CD4-positive, alpha-beta T cell treated with Interleukin-4 for 1 hour (primary cell): ENCODE results near the gene DPH3.
"Not testable (repeated sequence)": the region's sequence is repeated elsewhere in the genome, so short reads cannot be mapped to it uniquely, and the experiment has no call there.

Source experiments
- DNase-seq, 2 donors: peaks; one replicate each; pipeline ENCODE4 v3.0.0-alpha.2; 2020 to 2022

DPH3 gene

DNA sequence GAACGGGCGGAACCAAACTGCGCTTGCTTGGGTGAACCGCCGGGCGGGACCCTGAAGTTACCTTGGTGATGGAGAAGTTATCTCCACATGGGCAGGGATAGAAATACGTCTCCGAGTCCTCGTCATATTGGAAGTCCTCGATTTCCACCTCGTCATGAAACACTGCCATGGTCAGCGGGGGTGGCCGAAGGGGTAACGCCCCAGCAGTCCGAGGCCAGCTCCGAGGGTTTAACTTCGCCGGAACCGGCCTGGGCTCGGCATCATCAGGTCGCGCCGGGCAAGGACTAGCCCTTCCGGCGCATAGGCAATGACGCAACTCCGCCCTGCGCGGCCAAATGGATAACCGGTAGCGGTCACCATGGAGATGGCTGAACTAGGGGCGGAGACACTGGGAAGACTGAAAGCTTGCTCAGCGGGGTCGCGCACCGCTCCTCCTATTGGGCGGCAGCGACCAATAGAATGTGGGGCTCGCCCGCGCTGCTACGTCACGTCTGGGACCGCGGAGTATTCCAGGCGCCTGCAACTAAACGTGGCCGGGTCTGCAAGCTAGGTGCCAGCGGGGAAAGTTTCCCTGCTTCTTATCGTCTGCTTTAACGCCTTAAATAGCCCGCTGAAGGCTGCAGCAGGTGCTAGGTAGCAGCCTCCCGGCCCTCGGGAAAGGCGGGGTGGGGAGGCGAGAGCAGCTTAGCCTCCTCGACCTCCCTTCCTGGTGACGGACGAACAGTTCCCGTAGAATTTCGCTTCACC, at the start of gene DPH3, which contains the start of gene OXNAD1:
Gene DPH3, minus strand, starts transcription at position 236 of the 747 bp plus-strand sequence. Its CDS starts 67 bp downstream, at position 169.
Gene OXNAD1, plus strand, starts transcription at position 505 of the 747 bp plus-strand sequence. CDS start 5,741 bp downstream, outside the sequence.
- peak; percentile 99 for DNase-seq

DNA sequence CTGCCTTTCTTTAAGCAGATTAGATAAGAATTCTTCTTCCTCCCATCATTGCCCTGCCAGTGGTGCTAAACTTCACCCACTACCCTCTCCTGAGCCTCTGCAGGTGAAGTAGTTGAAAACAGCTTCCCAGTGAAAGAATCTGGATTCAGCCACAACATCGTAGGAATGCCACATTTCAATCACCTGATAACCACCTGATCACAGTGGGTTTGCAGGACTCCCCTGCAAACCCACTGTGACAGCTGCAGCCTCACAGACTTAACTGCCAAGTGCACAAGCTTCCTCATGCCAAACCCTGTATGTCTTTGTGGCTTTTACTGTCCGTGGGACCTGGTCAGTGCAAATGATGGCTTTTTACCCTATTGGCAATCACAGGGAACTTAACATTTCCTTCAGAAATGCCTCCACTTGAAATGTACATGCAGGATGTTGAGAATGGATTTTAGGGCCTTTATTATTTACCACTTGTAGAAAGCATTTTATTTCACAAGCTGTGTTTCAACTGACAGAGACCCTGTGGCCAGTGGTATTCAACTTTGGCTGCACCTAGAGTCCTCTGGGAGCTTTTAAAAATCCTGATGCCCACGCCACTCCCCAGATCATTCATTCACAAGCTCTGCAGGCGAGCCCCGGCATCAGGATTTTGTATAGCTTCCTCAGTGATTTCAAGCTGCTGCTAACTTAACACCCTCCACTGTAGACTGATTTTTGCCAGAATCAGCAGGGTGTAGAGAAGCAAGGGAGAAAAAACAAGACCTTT, 49.3 kb upstream of the DPH3 start:
- DNase-seq: no peak

DNA sequence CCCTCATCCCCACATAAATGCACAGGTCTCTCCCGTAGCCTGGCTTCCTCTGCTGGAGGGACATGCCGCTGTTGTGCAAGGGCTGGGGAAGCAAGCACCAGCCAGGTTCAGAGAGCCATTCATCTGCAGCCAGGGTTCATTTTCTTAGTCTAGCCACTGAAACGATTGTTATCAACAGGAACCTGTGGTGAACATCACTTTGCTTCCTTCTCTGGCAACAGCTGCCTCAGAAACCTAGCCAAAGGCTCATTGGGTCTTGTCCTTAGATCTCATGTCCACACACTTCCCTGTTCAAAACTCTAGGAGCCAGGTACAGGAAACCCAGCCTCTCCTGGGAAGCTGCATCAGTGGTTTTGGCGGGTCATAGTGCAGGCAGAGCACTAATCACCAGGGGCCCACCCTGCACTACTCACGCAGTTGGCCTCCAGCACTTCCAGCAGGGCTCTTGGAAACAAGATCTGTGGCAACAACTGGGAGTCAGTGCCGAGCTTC, 47.3 kb upstream of the DPH3 start:
- peak; percentile 51 to 74 for DNase-seq

DNA sequence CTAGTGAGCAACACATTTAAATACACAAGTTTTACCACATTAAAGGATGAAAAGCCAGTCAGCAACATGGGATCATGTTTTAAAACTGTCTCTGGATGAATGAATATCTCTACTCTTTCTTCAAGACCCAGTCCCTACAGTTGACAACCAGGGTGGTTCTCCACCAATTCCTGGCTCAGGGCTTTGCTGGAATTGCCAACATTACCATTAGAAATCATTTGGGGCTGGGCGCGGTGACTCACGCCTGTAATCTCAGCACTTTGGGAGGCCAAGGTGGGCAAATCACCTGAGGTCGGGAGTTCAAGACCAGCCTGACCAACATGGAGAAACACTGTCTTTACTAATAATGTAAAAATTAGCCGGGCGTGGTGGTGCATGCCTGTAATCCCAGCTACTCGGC, 45.7 kb upstream of the DPH3 start:
- not testable (repeated sequence) for DNase-seq

DNA sequence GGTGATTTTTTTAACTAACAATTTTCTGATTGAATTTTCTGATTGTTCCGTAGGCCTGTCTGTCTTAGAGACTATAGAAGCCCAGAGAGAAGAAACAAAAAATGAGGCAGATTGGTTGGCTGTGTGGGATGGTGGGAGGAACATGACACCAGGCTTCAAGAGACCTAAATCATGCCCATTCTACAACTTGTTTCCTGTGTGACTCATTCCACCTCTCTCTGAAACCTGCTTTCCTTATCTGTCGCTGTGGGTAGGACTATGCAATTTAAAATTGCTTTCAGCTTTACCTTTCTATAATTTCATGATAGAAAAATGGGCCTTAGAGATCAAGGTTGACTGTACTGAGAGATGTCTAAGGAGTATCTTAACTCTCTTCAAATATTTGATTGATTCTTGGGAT, 44.8 kb upstream of the DPH3 start:
- peak; percentile 48 to 84 for DNase-seq

DNA sequence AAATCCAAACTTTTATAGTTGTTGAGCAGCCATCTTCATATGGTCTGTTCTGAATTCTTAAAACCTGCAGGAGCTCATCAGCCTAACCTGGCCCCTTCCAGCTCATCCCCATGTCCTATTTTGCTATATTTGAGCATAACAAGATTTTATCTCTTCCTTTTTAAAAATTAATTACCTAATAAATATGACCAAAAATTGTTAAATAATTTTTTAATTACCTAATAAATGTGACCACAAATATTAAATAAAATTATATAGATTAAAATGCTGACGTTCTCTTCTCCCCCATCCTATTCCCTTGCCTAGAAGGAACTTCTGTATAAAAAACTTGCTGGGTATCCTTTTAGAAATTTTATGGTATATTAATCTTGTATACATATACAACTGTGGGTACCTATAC, 44.0 kb upstream of the DPH3 start:
- no peak for DNase-seq

DNA sequence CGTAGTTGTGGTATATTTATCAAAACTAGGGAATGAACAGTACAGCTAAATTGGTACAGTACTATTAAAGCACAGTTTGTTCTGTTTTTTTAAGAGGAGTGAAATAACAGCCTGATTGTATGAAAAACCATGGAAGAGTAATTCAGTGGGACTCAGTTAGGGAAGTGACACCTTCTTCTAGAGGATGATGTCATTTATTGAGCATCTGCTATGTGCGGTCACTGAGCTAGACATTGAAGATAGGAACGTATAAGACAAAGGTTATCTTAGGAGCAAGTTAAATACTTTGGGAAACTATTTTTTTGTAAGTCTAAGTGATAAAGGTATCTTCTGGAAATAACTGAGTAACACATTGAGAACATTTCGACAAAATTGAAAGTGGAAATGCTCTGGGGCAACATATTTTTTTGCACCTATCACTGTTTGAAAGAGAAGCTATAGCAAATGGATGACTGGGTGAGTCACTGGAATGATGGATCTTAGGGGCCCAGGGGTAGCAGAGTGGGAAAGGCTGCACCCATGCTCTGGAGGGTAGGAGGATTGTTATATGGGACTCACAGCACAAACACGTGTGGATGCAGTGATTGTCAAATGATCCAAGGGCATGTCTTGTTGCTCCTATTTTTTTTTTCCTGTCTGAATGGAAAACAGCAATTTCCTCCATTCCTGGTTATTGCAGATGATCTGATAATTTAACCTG, 43.2 kb upstream of the DPH3 start:
- no peak for DNase-seq

DNA sequence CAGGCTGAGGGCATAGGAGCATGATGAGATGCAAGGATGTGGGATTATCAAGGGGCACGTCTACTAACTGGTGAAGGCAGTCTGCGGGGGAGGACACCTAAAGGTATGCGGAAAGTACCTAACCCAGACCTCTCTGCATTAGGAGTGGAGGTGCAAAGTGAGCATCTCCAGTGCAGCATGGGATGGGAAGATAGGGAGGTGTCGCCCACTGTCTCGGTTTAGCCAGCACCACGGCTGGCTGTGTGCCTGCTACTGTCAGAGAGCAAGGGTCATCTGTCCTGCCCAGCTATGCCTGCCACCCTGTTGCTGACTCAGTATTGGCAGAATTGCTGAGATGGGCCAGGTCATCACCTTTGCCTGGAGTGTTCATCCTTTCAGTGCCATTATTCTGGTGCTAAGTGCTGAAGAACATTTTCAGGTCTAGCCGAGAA, 40.4 kb upstream of the DPH3 start:
- peak; percentile 45 to 64 for DNase-seq

DNA sequence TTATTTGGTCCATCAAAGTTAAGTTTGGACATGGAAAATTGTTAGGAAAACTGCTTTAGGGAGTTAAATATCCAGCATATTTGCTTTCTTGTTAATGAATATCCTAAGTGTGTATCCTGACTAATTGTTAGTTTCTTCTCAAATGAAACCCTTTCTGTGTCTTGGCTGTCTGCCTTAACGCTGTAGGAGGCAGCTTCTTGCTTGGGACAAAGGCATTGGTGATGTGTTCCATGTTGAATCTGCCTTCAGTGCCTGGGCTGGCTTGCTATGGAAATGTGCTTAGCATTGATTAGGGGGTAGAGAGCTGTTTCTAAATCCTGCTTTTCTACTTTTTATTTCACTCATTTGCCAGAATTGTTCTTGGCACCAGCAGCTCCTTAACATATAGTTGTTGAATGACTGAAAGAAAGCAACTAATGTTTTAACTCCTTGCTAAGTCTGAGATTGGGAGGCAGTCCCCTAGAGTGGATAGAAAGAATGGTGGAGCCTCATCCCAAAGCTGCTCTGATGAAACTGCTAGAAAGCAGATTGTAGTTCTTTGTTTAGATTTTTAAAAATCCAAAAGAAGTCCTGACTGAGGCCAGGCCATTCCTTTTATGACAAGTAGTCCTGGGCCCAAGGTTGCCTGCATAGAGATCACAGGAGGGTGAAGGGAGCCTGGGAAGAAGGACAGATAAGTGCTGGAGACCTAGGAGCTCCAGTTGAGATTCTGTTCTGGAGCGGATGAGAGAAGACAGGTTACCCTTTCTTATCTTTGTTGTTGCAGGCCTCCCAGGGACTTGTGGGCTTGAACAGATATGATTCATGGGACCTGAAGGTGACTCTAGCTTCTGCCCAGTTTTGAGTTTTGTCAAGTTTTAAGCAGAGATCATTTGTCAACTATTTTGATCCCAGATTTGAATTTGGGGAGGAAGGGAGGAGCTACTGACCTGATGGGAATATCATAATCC, 39.6 kb upstream of the DPH3 start:
- no peak for DNase-seq

DNA sequence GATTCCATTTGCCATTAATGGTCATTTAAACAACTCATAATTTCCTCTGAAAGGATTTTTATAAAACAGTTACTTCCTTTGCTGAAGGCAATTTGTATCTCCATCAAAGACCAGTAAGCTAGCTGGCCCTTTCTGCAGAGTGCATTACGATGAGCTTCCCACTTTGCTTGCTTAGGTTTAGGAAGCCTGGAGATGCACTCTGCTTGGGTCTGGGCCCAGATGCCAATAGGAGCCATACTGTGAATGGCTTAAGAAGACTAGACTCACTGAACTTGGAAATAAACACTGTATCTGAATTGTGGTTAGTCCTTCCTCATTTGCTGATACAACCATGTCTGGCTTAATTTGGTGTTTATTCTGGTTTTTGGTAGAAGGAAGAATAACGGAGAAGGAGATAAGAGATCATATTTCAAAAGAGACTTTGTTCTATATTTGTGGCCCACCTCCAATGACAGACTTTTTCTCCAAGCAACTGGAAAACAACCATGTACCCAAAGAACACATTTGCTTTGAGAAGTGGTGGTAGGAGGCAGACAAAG, 38.4 kb upstream of the DPH3 start:
- DNase-seq: no peak

DNA sequence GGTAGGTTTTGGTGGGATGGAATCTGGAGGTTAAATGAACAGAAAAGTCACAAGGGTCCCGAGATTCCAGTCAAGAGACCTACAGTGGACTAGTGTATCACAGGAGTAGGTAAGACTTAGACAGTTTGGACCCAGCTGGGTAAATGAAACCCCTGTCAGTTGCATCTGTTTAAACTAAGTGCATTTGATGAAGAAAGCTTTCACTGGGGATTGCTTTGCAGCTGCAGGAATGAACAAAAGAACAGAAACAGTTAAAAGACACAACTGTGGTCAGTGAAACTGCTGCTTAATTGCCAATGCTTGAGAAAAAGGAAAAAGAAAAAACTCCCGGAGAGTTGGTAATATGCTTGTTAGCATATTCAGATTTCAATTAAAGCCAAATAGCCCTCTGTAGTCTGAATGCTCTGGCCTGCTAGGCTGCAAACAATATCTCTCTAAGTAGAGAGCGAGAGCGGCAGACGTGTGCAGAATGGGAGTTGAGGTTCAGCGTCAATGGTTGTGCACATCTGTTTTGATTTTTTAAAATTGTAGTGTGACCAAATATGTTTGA, 37.4 kb upstream of the DPH3 start:
- no peak for DNase-seq

DNA sequence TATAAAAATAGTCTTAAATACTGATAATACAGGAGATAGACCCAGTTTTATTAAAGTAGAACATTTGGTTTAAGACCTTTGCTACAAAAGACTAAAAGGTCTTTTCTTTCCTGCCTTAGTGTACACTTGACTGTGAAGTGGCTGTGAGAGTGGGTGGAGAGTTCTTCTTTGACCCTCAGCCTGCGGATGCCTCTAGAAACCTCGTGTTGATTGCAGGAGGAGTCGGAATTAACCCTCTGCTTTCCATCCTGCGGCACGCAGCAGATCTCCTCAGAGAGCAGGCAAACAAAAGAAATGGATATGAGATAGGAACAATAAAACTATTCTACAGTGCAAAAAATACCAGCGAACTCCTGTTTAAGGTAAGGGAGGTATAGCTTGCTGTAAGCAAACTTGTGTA, 36.8 kb upstream of the DPH3 start:
- no peak for DNase-seq

DNA sequence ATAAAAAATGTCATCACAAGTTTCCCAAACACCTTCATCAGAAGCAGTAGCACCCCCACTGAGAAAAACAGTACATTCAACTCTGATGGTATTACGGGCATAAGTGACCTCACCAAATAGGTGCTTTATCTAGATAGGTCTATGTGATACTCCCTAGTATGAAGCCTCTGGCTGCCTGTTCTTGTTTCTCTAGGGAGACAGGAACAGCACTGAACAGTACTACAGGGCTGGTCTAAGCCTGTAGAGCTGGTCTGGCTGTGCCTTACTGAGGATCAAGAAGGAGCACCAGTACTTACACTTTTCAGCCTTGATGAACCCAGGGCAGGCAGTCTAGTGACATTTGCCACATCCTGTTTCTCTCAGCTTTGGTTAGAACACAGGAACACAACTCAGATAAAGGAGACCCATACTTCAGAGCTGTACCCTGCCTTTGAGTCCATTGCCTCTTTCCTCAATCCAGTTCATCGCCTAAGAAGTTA, 36.2 kb upstream of the DPH3 start:
- DNase-seq: peak; percentile 63 to 78

DNA sequence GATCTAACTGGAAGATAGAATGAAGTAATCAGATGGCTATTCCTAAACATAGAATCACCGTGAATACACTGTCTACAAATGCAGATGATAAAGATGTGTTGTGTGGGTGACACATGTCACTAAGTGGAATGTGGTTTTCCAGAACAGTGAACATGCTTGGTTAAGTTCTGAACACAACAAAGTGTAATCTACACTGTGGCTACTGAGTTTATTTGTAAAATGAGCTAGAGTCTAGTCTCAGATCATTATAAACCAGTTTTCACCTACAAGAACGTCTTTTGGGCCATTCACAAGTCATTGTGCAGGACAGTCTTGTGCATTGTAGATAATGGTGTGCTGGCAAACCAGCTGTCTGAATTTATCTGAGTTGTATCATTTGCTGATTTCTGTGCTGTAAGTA, 35.6 kb upstream of the DPH3 start:
- no peak for DNase-seq

DNA sequence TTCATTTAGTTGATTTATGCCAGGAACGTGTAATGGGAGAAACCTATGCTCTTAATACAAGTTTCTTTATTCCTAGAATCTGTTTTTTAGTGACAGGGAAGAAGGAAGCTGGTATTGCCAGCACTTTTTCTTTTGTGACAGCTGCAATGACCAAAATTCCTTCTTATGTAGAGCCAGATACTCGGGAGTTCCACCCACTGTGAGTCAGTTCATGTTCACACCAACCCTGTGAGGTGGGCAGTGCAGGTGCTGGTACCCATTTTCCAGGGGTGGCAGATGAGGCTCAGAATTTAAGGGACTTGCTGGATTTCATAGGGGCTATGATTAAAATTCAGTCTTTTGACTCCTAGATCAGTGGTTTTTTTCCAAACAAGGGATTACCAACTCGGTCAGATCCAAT, 35.0 kb upstream of the DPH3 start:
- no peak for DNase-seq

DNA sequence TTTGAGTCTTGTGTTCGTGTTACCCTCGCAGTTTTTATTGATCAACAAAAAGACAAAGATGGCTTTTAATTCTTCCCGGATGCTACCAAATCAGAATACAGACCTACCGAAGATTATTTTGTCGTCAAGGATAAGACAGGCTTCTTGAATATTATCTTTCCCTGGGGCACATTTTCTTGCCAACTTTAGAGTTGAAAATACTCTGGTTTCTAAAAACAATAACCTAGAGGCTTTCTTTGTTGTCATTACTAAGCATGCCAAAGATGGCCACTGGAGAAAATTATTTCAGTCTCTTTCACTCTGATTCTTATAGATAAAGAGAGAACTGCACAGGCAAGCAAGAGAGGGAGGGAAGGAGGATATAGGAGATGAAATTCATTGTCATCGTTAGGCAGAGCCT, 34.1 kb upstream of the DPH3 start:
- no peak for DNase-seq

DNA sequence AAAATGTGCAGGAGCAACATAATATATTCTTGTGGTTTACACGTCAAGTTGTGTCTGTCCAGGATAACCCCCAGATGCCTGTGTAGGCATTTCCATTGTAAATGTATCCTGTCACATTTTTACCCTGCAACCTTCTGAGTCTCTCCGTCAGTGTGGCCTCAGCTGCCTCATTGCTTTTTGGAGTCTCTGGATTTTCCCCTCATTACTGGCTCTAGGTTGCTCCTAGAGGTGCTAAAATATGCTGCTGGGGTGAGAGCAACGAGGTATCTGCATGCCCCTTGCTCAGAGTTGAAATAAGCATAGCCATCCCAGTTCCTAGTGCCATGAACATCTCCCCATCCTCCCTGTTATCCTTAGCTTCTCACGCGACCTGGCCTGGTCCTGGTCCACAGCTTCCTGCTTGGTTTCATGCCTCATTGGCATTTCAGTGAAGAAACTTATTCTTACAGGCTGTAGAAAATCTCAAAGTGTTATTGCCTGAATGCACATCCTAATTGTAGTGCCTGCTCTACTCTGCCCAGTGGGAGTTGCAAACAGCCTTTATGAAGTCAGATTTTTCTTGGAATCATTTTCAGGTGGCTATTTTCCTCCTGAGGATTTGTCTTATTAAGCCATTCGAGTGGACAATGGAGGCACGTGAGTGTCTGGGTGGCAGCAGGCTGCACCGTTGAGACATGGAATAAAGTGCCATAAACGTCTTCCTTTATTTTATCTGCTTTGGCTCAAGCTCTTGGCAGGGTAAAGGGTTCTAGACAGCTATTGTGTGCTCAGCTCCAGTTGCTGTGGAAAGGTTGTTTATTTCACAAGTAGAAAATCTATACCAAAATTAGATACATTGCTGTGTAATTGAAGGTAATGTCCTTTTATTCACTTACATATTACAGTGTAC, 33.5 kb upstream of the DPH3 start:
- no peak for DNase-seq

DNA sequence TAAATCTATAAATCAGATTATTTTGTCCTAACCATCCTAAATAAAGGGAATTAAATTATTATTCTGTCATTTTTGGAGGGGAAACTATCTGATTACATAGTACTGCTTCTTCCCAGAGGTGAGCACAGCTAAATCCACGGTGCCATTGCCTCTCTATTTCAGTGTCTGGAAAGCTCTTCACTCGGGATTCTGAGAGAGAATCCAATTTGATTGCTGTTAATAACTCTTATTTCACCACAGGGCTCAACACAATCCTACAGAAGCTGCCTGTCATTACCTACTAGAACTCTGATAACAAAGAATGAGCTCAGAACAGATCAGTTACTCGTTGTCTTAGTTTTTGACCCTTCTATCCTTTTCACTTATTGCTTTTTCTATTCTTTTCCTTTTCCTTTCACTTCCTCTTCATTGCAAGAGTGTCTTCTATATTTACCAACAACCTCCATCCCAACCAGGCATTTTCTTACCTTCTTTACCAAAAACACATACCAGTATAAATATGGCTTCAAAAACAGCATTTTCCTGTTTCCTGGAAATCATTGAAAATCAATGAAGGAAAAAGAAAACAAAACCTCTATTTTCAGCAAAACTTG, 30.7 kb upstream of the DPH3 start:
- no peak for DNase-seq

DNA sequence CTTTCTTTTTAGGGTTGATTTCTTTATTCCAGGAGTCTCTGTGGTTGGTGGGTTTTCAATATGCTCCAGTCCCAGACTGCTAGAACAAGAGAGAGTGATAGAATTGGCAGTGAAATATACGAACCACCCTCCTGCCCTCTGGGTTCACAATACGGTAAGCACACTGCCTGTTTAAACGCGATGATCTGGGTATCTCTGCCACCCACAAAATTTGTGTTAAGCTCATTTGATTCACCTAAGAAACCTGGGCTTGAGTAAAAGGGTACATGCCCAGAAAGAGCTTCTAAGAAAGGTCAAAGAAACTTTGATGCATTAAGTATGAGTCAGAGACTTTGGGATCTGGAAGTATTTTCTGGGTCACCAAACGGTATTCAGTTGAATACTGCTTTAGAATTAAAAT, 30.1 kb upstream of the DPH3 start:
- DNase-seq: no peak

DNA sequence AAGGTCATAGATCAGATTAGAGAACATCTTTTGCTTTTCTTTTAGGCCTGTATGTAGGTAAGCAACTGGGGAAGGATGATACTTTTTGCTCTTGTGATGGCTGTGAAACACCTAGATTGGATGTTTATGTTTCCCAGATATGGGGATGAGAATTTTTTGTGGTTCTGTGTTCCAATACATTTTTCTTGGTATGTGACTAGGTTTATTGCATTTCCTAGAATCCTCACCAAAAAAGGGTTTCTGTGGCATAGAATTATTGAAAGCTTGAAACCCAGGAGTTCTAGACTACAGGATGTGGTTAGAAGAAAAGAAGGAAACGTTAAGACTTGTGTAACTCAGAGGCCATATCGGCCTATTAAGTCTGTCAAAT, 26.1 kb upstream of the DPH3 start:
- DNase-seq: peak in 1 of 2 donors; percentile 69
